ENCODE results near the gene LRMDA. TPM values are rescaled to one million over a fixed set of nuclear protein-coding genes. Genes with fewer than 3 reads are reported as not detected.

LRMDA gene
- total RNA-seq, 2 experiments from 2014 or later: not detected

DNA sequence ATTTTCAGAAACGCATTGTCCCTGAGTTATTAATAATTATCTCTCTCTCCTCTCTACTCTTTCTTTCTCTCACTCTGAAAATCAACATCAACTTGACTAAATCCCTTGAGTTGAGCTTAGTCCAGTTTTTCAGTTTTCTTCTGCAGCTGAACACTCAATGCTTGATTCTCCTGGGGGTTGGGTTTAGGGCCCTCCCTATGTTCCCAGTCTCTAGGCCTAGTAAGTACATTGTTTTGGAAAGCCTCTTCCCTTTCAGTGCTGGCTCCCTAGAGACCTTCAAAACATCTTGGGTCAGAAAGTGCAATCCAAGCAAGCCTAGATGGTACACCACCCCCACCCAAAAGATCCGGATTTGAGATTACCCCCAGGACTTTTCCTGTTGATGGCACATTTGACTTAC lies 488.5 kb downstream of the LRMDA start:
- ChIA-PET CTCF (no interaction called here), POLR2A (no interaction called here)

DNA sequence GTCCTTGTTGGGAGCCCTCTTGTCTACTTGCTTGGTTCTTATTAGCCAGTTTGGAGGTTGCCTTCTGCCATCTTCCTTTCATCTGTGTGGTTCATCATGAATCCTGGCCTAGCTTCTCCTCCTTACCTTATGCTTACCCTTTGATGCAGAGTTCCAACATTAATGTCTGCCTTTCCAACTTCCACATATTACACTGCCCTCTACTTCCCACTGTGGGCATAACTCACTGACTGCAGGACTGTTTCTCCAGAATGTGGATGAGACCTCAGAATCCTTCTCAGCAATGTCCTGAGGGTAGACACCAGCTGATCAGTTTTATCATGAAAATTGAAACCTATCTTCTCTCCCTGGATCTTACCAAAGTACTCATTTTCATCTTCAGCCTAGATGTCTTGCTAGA lies 491.0 kb downstream of the LRMDA start:
- POLR2A ChIA-PET: no interaction called here
- CTCF ChIA-PET: no interaction called here

DNA sequence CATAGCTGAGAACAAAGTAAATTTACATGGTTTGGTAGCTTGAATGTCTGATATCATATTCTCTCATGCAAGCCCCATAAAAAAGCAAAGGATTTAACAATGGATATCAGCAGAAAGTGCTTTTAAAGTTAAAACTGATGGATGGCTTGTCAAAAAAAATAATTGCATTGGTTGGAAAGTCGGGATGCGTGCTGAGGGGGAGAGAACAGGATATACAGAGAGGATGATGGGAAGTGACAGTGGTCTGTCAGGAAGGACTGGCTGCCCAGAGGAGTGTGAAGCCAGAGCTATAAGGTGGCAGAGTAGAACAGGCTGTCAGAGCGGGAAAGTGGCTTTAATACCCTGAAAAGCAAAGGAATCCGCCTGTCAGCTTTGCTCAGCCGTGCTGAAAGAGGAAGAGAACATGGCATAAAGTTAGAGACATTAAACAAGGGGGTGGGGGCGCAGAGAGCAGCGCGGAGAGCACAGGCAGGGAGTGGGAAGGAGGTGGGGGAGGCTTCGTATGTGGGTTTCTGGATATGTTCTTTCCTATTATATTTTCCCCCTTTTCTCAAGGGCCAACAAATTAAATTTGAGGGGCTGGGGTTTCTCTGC lies 493.0 kb downstream of the LRMDA start:
- ChIA-PET CTCF (no interaction called here), POLR2A (no interaction called here)

DNA sequence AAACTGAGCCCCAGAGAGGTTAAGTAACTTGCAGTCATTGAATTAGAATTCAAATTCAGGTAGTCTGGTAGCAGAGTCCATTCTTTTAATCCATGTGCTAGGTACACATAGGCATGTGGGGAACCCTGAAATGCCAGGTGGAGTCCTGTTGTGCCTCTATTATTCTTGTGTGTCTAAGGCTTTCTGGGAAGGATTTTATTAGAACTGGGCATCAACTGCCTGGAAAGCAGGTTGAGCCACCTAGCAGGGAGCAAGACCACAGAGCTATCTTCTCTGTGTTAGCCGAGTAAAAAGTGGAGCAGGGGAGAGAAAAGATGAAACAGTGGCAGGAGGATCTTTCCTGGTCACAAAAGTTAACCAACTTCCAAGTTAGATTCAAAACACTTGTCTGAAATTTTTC lies 494.6 kb downstream of the LRMDA start:
- ChIA-PET CTCF (no interaction called here), POLR2A (no interaction called here)

DNA sequence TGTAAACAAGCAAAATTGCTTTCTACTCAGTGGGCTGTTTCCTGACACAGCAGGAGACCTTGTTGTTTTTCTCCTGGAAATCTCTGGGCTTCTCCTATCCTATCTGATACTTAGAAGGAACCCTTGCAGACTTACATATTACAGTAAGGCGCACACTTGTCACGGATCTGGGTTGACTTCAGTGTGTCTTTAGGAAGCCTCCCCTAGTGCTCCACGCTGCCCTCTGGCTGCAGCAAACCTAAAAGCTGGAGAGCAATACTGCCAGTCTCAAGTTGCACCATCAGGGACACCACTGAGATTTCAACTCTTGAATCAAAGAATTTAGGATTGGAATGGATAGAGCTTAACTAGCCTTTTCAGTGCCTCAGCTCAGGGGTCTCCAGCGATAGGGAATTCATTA lies 495.3 kb downstream of the LRMDA start:
- CTCF ChIA-PET: no interaction called here
- POLR2A ChIA-PET: no interaction called here

DNA sequence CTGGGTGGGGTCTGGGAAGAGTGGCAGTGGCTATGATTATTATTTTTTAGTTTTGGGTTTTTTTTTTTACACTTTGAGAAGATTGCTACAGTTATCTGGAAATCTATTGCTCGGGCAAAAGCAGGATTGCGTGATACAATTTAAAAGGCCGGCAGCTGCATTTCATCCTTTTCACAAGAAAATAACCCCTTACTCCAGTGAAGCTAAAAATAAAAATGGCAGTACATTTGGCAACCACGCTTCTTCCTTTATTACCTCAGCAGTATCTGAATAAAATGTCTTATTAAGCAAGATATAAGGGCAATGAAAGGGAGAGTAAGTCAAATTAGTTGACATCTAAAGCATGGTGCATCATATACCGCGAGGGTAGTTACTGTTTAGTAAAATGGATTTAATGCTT lies 496.8 kb downstream of the LRMDA start:
- CTCF ChIA-PET: no interaction called here
- POLR2A ChIA-PET: no interaction called here

DNA sequence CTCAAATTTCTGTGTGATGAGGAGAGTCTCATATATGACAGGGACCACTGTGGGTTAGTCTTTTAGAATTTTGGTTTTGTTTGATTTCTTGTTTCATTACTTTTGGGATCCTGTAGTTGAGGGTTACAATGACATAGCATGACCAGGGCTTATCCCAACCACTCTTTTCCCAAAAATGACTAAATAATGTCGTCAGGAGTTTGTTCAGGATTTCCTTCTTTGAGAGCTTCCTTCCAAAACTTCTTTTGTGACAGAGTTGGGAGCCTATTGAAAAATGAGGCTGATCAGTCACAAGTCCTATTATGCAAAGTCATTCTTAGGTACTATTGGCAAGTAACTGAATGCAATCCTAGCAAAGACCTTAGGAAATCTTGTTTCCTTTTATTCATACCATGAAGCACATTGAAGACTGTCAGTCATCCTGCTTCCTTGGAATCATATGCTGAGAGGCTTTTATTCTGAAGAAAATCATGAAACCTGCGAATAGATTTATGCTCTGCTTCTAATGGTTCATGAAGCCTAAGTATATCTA lies 498.3 kb downstream of the LRMDA start:
- CTCF ChIA-PET: no interaction called here
- POLR2A ChIA-PET: no interaction called here

DNA sequence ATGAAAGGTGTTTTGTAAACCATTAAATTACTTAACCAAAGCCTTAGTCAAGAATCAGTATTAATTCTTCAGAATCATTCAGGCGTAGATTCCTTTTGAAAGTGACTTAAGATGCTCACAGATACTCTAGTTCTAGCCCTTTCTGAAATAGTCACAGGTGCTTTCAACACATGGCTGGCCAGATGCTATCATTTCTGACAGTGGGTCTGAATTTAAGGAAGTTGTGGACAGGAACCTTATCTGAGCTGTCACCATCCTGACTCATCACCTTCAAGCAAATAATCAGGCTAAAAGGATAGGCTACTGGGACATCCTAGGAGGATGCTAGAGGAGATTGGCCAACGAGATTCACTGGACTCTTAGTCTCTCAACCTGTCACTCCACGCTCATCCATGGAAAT lies 501.5 kb downstream of the LRMDA start:
- POLR2A ChIA-PET: no interaction called here
- CTCF ChIA-PET: no interaction called here

DNA sequence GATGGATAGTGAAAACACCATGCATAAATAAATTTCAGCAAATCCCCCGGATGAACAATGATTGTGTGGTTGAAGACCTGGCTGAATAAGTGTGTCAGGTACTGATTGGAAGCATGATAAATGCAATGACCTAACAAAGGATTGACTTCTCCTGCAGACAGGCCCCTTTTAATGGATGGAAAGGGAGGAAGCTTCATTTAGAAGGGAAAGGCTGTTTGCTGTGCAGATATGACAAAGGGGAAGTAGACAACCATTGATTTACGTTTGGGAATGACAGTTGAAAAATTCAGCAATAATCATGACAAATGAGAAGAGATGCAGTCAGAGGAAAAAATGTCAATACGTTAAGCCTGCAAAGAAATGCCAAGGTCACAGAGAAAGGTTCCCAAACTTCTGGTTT lies 503.8 kb downstream of the LRMDA start:
- ChIA-PET POLR2A (no interaction called here), CTCF (interaction anchor here (0.6 kb wide), 1 partner anchor 410 kb away, joined by 3 read pairs; no protein-coding TSS in a partner anchor)

DNA sequence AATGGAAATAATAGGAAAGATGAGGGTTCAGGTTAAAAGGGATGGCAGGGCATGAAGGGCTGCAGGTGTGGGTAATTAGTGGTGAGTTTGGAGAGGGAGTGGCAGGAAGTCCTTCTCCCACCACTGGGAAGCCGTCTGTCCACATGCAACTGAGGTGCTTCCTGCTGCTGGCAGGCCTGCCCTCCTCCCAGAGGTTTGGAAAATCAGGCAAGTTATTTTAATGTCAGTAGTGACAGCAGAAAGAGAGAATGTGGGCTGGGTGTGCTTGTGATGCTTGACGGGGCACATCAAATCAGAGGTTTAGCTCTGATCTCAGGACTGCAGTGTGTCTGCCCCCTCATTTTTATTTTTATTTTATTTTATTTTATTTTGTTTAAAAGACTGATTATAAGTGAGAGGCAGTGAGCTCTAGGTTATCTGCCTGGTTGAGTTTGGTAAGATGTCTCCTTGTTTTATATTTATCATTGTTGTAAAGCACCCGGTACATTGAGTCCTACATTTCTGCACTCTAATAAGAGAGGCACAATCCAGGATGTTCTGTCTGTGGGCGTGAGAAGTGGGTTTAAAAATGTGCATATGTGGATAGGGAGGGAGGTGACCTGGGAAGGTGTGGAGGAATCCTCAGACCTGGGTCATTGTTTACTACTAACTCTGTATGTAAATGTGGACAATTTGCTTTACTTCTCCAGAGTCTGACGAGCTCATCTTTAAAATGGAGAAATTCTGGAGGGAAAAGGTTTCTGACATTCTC lies 504.4 kb downstream of the LRMDA start:
- POLR2A ChIA-PET: no interaction called here
- CTCF ChIA-PET: interaction anchor here (0.6 kb wide), 1 partner anchor 411 kb away, joined by 3 read pairs; no protein-coding TSS in a partner anchor

DNA sequence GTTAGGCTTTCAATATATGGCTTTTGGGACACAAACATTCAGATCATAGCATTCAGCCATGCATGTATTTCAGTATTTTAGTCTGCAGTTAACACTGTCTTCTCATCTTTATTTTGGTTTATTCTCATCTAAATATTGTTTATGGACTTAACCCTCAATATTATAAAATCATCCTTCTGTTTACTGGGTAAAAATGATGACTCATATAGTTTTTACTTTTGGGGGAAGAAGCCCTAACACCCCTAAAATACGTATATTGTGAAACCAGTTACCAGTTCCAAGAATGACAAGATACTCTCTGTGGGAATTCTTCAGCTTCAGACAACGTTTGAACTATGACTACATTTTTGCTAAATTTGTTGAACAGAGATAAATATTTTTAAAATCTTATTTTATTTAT lies 505.4 kb downstream of the LRMDA start:
- POLR2A ChIA-PET: no interaction called here
- CTCF ChIA-PET: no interaction called here

DNA sequence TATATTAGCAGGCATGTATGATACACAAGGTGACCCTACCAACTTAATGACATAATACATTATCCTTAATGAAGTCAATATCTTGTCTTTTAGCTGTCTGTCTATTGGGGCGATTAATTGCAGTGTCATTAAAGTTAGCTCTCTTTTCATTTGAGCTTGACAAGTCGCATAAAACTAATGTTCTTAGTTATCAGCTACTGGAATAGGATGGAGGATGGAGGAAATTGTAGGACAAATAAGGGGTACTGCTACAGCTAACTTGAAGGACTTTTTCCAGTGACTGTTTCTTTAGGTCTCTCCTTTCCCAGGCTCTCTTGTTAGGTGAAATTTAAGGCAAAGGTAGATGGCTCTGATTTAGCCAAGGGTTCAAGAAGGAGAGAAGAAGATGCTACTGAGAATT lies 506.4 kb downstream of the LRMDA start:
- POLR2A ChIA-PET: no interaction called here
- CTCF ChIA-PET: no interaction called here

DNA sequence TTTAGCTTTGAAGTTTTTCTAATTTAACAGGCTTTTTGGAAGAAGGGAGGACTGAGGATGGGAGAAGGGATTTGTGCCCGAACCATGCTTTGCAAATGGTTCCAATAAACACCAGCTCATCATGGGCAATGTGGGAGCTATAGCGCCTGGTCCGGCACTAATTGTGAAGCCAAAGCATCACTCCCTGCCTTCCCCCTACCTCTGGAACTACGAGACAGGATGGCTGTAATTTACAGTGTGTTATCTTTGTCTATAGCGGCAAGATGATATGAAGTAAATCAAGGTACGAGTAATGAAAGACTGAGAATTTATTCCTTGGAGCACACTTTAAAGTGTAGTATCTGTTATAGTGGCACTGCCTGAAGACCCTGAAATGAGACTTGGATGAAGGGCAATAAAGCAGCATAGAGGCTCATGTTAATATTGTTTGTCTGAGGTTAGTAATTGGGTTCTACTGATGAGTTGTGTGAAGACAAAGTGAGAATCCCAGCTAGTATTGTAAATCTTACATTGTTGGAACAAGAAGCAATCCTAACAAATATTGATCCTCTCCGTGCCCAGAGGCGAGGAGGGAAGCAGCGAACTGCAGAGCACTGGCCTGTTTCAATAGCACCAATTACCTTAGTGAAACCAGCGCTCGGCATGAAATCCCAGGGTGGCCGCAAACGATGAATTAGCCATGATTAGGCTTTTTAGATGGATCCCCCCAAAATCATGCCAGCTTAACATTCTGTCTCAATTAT lies 507.1 kb downstream of the LRMDA start:
- ChIA-PET CTCF (no interaction called here), POLR2A (no interaction called here)

DNA sequence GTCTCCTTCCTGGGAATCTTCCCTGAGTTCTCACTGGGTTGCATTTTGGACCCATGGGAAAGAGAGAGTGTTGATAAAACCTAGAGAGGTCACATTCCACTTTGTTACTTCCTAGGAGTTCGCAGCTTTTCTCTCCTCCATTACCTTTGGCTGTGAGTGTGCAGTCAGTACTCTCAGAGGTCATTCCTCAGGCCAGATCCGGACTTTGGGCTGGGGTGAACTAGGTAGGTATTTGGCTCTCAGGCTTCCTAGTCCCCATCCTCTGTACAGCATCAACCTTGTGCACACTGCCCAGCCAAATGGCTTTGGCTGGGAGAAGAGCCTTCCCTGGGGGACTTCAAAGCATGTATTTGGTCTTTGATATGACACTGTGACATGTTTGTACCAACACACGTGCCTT lies 508.1 kb downstream of the LRMDA start:
- CTCF ChIA-PET: no interaction called here
- POLR2A ChIA-PET: no interaction called here

DNA sequence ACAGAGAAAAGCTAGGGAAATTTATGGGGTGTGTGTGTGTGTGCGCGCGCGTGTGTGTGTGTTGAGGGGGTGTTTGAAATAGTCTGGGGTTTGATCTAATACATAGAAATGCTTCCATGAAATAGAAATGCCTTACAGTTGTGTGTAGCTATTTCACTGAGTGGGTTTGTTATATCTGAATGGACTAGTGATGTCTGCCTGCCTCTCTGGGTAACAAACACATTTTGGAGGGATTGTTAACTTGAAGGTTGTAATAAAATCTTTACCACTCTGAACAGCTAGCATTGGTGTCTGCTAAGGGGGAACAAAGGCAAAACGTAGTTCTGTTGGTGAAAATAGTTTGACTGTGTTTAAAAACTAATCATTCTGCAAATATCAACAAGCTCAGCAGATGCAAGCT lies 509.3 kb downstream of the LRMDA start:
- CTCF ChIA-PET: no interaction called here
- POLR2A ChIA-PET: no interaction called here

DNA sequence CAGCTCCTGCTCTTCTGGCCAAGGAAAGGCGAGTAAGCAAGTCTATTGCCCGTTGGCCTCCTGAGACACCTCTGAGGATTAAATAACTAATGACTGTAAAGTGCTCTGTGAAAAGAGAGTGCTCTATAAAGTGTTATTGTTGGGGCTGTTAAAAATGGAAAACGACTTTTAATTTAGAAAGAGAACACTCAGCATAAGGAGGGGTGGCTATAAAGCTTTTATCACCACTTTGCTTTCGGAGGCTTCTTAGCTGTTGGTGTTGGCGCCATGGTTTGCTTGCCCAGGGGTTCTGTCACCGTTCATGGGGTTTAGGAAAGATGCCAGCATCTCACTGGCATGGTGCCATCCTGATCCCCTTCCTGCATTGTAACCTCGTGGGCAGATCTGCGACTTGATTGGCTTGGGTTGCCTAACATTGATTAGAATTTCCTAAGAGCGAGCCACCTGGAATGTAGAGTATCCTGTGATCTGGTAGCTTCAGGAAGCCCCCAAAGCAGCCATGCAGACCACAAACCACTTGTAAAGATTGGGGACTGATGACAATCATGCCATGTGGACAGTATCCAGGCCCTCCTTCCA lies 509.9 kb downstream of the LRMDA start:
- ChIA-PET CTCF (no interaction called here), POLR2A (no interaction called here)

DNA sequence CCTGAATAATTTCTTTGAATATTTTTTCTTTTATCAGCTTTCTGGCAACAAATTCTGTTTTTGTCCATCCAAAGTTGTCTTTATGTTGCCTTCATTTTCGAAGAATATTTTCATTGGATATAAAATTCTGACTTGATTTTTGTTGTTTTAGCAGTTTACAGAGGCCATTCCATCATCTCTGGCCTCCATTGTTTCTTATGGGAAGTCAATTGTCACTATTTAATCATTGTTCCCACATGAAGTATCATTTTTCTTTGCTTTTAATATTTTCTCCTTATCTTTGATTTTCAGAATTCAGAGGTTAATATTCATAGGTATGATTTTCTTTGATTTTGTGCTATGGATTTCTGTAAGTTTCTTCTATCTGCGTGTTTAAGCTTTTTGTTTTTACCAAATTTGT lies 512.6 kb downstream of the LRMDA start:
- POLR2A ChIA-PET: no interaction called here
- CTCF ChIA-PET: no interaction called here

DNA sequence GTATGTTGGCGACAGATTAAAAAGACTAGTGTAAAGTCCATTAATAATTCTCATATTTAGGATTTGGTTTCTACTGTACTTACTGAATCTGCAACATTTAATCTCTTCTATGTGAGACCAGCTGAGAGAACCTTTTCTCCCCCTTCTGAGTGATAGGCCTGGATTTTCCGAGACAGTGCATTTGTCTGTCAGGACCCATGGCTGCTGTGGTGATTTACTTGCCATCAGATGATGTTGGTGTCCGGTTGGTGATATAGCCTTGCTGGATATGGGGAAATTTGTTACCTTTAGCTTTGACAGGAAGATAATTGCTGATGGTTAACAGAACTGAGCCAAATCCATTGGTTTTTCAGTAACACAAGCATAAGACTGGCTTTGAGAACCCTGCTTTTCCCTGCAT lies 517.2 kb downstream of the LRMDA start:
- CTCF ChIA-PET: no interaction called here
- POLR2A ChIA-PET: no interaction called here

DNA sequence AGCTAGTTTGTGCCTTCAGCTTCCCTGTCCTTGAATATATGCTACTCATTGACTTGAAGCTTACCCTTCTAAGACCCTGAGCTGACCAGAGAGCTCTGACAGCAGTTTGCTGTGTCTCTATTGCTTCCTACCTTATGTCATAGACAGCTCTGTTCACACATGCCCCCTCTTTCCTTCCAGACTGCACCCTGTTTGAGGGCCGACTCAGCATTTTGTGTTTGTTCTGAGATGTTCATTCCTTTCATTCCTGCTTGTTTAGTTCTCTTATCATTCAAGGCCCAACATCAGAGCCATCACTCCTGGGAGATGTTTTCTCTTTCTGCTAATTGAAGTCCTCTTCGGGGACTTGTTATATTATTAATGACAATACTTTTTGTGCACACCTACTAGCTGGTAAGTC lies 518.9 kb downstream of the LRMDA start:
- ChIA-PET CTCF (no interaction called here), POLR2A (no interaction called here)

DNA sequence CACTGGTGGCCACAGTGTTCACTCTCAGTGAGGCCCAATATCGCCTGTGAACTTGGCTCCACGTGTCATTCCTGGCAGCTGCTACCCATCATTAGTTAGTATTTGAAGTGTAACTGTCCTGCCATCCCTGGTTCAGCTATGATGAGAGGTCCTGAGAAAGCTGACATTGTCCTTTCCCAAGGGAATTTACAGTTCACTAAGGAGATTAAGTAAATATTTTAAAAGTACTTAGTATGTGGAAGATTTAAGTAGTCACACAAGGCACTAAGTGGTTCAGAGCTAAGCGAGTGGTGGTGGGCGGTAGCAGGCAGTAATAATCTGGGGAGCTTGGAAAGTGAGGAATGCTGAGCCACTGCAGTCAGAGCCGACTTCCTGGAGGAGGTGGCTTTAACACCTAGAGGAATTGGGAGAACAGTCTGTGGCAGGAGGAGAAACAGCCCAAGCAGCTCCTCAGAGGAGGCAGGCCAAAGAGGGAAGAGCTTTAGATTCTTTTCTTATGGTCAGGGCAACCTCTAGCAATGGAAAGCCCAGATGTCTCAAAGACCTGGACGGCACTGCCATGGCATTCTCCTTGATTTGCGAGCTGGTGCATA lies 519.7 kb downstream of the LRMDA start:
- CTCF ChIA-PET: no interaction called here
- POLR2A ChIA-PET: no interaction called here

DNA sequence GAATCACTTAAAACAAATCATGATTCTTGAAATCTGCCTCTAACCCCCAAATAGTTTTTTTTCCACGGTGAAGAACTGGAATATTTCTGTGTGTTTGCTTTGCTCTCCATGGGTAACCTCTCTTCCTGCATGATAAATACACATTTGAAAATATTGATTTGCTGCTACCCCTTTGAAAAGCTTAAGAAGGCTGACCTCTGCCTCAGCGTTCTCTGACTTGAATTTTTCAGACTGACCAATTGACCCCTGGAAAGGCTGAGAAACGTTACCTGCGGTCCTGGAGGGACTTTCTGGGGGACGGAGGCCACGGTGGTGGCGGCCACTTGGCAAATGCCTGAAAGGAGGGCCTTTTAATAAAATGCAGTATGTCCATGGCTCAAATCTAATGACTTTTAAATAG lies 520.2 kb downstream of the LRMDA start:
- ChIA-PET CTCF (no interaction called here), POLR2A (no interaction called here)
